ENCODE data around the gene CNR2.

GRCh38 chr1:23825076-23825761 is 87.9 kb downstream of the CNR2 start, which contains the start of gene HMGCL:
- TF ChIP-seq LEF1 (IDR thresholded peaks at IDR 0.05; ENCODE audit: borderline replicate concordance) (no peak), TARDBP (IDR thresholded peaks at IDR 0.05) (no peak), BHLHE40 (IDR thresholded peaks at IDR 0.05; ENCODE audit: borderline replicate concordance) (no peak), ELF4 (IDR thresholded peaks at IDR 0.05) (peak; percentile 47)

All from HEK293T (cell line).